Stomach (tissue), 9 donors: ENCODE results near the gene CAVIN1. TPM values are rescaled to one million over a fixed set of nuclear protein-coding genes. Genes with fewer than 3 reads are reported as not detected.
"Not testable (repeated sequence)": the region's sequence is repeated elsewhere in the genome, so short reads cannot be mapped to it uniquely, and the experiment has no call there.

Experiments
- DNase-seq, 2 donors: peaks; one replicate each; pipeline versions ENCODE4 v3.0.0 to v3.0.0-alpha.2; 2013 to 2019
- H3K27ac ChIP-seq, 5 donors: fragments of 200-600 bp in 4 of 5; sonication (generic) in 4 of 5; one replicate each; pipeline ENCODE4 v1.5.1; 2013 to 2019; ENCODE audit warnings: mild to moderate bottlenecking in 1 of 5, moderate library complexity in 1 of 5
- H3K27me3 ChIP-seq, 3 donors: fragments of 200-600 bp; sonication (generic); one replicate each; pipeline ENCODE4 v1.5.1; 2017 to 2019; ENCODE audit warnings: mixed run types in 1 of 3
- H3K36me3 ChIP-seq, 4 donors: fragments of 200-600 bp; sonication (generic); 1 replicate in 3 of 4; 2 replicates in 1 of 4; pipeline ENCODE4 v1.5.1; 2016 to 2019
- H3K4me1 ChIP-seq, 4 donors: fragments of 200-600 bp; sonication (generic); one replicate each; pipeline ENCODE4 v1.5.1; 2016 to 2019
- H3K4me3 ChIP-seq, 4 donors: fragments of 200-600 bp; sonication (generic) in 3 of 4; one replicate each; pipeline ENCODE4 v1.5.1; 2016 to 2019; ENCODE audit warnings: mild to moderate bottlenecking in 1 of 4
- H3K9me3 ChIP-seq, 4 donors: fragments of 200-600 bp; sonication (generic); one replicate each; pipeline ENCODE4 v1.5.1; 2016 to 2019
- EP300 ChIP-seq: sonication (generic); formaldehyde crosslinking; IDR thresholded peaks from one replicate; pipeline ENCODE4 v1.6.1; 2017; ENCODE audit warnings: antibody characterized with exemption
- POLR2A ChIP-seq, 4 donors: fragments of 450-650 bp; IDR thresholded peaks; one replicate each; pipeline ENCODE4 v1.6.1; 2016; ENCODE audit warnings: antibody characterized with exemption in 4 of 4, control low read depth in 2 of 4, mild to moderate bottlenecking in 1 of 4, moderate library complexity in 1 of 4
- POLR2AphosphoS5 ChIP-seq, 3 donors: sonication (generic); formaldehyde crosslinking; IDR thresholded peaks; one replicate each; pipeline ENCODE4 v1.6.1; 2016; ENCODE audit warnings: antibody characterized with exemption in 3 of 3
- WGBS, 5 donors: extraction: QIAGEN DNeasy Blood & Tissue Kit in 3 of 5; methylation state at CpG; one replicate each; pipeline versions ENCODE4 v1.1.5 to v1.1.7; 2013 to 2018; 5-methylcytosine and 5-hydroxymethylcytosine counted together
- intact Hi-C: fragments of 100-400 bp; cut with DNase I; formaldehyde crosslinking; loops from one replicate; pipeline ENCODE4 v1.15.1; 2023; ENCODE audit warnings: low total_unique reads
- polyA plus RNA-seq, 3 donors: library from polyadenylated mRNA; stranded (reverse); fragments of 200-250 nt; gene quantifications; one replicate each; pipeline ENCODE4 v1.2.3, GENCODE V29; 2013
- total RNA-seq, 5 donors: library from RNA; depleted of rRNA; stranded (reverse); fragments of >200 nt; gene quantifications; one replicate each; pipeline versions ENCODE4 v1.1.0 to v1.2.3, GENCODE V29; 2014 to 2016
- TF ChIP-seq, protein P1 (sequence below), 7 experiments: fragments of 450-650 bp in 4 of 7; fragments of 200-600 bp in 3 of 7; sonication (generic) in 3 of 7; IDR thresholded peaks; one replicate each; pipeline ENCODE4 v1.5.1; 2016 to 2019; ENCODE audit warnings: antibody characterized with exemption in 7 of 7, control low read depth in 2 of 7, mild to moderate bottlenecking in 1 of 7
- donor health status: healthy with polysubstance abuse.
- donor health status: Bipolar disorder and iron deficiency.
- donor health status: healthy.

Gene CAVIN1
- total and polyA plus RNA-seq, 8 donors, result 61.2 to 244 (median 102) TPM

DNA sequence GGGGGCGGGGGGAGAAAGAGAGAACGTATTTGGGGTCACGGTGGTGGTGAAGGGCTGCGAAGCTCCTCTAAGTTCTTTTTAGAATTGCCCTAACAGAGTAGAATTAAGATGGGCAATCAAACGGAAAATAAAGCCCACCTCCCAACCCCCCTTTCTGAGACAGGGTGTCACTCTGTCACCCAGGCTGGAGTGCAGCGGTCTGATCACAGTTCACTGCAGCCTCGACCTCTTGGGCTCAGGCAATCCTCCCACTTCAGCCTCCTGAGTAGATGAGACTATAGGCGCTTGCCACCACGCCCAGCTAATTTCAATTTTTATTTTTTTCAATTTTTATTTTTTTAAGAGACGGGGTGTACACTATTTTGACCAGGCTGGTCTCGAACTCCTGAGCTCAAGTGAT, 710 bp upstream of the CAVIN1 start:
- Histone ChIP-seq H3K27ac (peak overlapping the region; percentile 26 to 94 (median 91)), H3K27me3 (peaks cover 0 to 29% (median 20%) of the 10 kb centered on the region in 3 donors), H3K9me3 (no peaks in the 10 kb centered on the region), H3K4me1 (peaks cover 22 to 62% (median 47%) of the 10 kb centered on the region in 4 donors), H3K4me3 (peak overlapping the region; percentile 65 to 75 (median 70)), H3K36me3 (no peaks in the 10 kb centered on the region)
- TF ChIP-seq POLR2AphosphoS5 (IDR thresholded peaks at IDR 0.05), result no peak
- TF ChIP-seq EP300, result no peak
- TF ChIP-seq, protein P1, sequence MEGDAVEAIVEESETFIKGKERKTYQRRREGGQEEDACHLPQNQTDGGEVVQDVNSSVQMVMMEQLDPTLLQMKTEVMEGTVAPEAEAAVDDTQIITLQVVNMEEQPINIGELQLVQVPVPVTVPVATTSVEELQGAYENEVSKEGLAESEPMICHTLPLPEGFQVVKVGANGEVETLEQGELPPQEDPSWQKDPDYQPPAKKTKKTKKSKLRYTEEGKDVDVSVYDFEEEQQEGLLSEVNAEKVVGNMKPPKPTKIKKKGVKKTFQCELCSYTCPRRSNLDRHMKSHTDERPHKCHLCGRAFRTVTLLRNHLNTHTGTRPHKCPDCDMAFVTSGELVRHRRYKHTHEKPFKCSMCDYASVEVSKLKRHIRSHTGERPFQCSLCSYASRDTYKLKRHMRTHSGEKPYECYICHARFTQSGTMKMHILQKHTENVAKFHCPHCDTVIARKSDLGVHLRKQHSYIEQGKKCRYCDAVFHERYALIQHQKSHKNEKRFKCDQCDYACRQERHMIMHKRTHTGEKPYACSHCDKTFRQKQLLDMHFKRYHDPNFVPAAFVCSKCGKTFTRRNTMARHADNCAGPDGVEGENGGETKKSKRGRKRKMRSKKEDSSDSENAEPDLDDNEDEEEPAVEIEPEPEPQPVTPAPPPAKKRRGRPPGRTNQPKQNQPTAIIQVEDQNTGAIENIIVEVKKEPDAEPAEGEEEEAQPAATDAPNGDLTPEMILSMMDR (IDR thresholded peaks at IDR 0.05), result no peak
- no peak for TF ChIP-seq POLR2A (IDR thresholded peaks at IDR 0.05)
- WGBS, 5 donors, result 59 to 81% (median 73%) methylated on average over 11 of the region's 11 CpGs
- intact Hi-C loops, result no loop called here
- no peak for DNase-seq

DNA sequence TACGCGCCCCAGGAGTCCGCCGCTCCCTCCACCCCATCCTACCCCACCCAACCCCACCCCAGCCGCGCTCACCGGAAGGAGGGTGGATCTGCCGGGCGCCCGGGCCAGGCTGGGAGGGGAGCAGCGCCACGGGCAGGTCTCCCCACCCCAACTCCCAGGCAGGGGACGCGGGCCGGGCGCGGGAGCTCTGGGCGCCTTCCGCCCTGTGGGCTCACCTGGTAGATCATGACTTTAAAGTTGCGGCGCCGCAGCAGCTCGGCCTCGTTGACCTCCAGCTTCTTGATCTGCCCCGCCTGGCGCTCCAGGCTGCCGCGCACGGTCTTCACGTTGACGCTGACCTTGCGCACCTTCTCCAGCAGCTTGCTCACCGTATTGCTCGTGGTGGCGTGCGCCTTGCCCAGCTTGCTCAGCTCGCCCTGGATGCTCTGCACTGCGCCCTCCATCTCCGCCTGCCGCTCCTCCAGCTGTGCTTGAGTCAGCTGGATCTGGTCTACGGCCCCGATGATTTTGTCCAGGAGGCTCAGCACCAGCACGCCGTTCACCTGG, 571 bp downstream of the CAVIN1 start:
- Histone ChIP-seq H3K4me1 (peaks cover 19 to 66% (median 50%) of the 10 kb centered on the region in 4 donors), H3K4me3 (peak overlapping the region; percentile 65 to 75 (median 70)), H3K9me3 (no peaks in the 10 kb centered on the region), H3K27me3 (peaks cover 0 to 29% (median 20%) of the 10 kb centered on the region in 3 donors), H3K27ac (peak overlapping the region; percentile 61 to 94 (median 91)), H3K36me3 (no peaks in the 10 kb centered on the region)
- peak; percentile 27 to 81 for DNase-seq
- intact Hi-C loops, result no loop called here
- 0 to 3% (median 1%) methylated on average over 6 to 44 of the region's 44 CpGs for WGBS, 5 donors
- TF ChIP-seq, protein P1 (IDR thresholded peaks at IDR 0.05), result no peak
- TF ChIP-seq EP300, result no peak
- no peak for TF ChIP-seq POLR2AphosphoS5 (IDR thresholded peaks at IDR 0.05)
- TF ChIP-seq POLR2A (IDR thresholded peaks at IDR 0.05), result no peak

DNA sequence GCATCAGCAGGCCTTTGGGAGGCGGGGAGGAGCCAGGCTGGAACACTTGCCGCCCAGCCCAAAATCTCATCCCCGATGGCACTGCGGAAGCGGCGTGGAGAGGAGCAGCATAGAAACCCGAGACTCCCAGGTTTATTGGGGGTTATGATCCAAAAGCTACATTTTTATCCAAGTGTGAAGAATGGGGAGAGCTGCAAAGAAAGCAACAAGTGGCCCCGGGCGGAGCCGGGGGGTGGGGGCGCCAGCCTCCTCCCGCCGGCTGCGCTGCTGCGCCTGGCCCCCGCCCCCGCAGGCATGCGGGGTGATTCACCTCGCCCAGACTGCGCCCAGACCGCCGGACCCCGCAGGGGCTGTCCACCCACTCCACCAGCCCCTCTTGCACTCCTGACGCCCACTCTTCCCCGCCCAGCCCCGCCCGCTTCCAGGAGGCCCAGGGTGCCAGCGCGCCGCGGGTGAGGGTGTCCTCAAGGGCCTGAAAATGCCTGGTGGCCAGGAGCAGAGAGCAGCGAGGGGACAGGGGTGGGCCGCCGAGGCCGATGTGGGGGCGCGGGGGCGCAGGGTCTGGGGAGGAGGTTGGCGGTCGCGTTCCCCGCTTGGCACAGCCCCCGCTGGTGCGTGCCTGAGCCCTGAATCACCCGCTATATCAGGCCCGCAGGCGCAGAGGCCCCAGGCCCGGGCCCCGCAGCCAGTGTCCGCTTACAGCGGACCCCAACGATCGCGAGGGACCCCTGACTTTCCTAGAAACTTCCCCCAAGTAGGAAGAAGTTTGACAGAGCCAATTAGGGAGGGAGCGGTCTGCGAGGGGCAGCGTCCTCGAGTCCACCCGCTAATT, 1.3 kb downstream of the CAVIN1 start:
- no peaks in the 10 kb centered on the region for H3K36me3 ChIP-seq
- H3K27me3 ChIP-seq, result peaks cover 0 to 29% (median 20%) of the 10 kb centered on the region in 3 donors
- WGBS, 5 donors, result 3 to 20% (median 11%) methylated on average over 31 to 59 of the region's 59 CpGs
- no peaks in the 10 kb centered on the region for H3K9me3 ChIP-seq
- no peak for TF ChIP-seq POLR2AphosphoS5 (IDR thresholded peaks at IDR 0.05)
- no peak for TF ChIP-seq EP300
- TF ChIP-seq, protein P1 (IDR thresholded peaks at IDR 0.05), result no peak
- TF ChIP-seq POLR2A (IDR thresholded peaks at IDR 0.05), result no peak
- peak; percentile 28 to 75 for DNase-seq
- H3K4me1 ChIP-seq, result peaks cover 19 to 73% (median 54%) of the 10 kb centered on the region in 4 donors
- intact Hi-C loops, result no loop called here
- H3K4me3 ChIP-seq, result peak overlapping the region; percentile 65 to 75 (median 70)
- peak overlapping the region; percentile 61 to 94 (median 91) for H3K27ac ChIP-seq

DNA sequence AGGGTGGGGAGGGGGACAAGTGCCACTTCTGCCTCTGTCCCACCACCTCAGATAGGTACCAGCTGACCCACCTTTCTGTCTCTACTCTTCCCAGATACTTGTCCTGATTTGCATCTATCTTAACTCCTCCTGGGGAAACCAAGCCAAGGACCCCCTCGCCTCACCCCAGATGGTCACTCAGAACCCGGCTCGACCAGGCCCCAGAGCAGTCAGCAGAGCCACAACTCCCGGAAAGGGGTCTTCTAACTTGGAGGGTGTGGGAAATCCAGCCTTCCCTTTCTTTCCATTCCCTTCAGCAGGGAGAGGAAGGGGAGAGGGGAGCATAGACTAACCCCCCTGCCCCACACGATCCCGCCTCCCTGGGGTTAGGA, 1.9 kb downstream of the CAVIN1 start:
- 38 to 65% (median 57%) methylated on average over 4 to 6 of the region's 6 CpGs for WGBS, 5 donors
- DNase-seq, result no peak
- peak overlapping the region; percentile 61 to 94 (median 91) for H3K27ac ChIP-seq
- peaks cover 0 to 29% (median 20%) of the 10 kb centered on the region in 3 donors for H3K27me3 ChIP-seq
- intact Hi-C loops, result no loop called here
- peaks cover 19 to 80% (median 57%) of the 10 kb centered on the region in 4 donors for H3K4me1 ChIP-seq
- H3K4me3 ChIP-seq, result peak overlapping the region; percentile 65 to 75 (median 70)
- TF ChIP-seq POLR2A (IDR thresholded peaks at IDR 0.05) (no peak), EP300 (no peak)
- TF ChIP-seq, protein P1 (IDR thresholded peaks at IDR 0.05), result no peak
- H3K36me3 ChIP-seq, result no peaks in the 10 kb centered on the region
- no peaks in the 10 kb centered on the region for H3K9me3 ChIP-seq

DNA sequence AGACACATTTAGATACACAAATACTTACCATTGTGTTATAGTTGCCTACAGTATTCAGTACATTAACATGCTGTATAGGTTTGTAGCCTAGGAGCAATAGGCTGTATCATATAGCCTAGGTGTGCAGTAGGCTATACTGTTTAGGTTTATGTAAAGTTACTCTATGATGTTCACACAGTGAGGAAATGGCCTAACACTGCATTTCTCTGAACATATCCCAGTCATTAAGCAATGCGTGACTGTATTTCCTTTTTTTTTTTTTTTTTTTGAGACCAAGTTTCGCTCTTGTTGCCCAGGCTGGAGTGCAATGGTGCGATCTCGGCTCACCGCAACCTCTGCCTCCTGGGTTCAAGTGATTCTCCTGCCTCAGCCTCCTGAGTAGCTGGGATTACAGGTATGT, 5.1 kb downstream of the CAVIN1 start:
- 68 to 91% (median 87%) methylated on average over 2 to 5 of the region's 5 CpGs for WGBS, 5 donors
- DNase-seq, H3K9me3 ChIP-seq, H3K4me3 ChIP-seq, H3K36me3 ChIP-seq, intact Hi-C loops: not testable (repeated sequence)
- H3K27ac ChIP-seq, result peak overlapping the region in 3 of 5 donors; percentile 62 to 92 (median 90)
- peaks cover 0 to 19% (median 17%) of the 10 kb centered on the region in 3 donors for H3K27me3 ChIP-seq
- peaks cover 26 to 99% (median 67%) of the 10 kb centered on the region in 4 donors for H3K4me1 ChIP-seq
